GM12891 (cell line): ENCODE data around the gene KIF13A.

Source experiments
- PAX5 ChIP-seq: IDR thresholded peaks from 2 replicates; pipeline ENCODE4 v1.6.1; 2011; ENCODE audit warnings: low read length, moderate library complexity, mild to moderate bottlenecking; ENCODE audit not compliant: insufficient read depth, severe bottlenecking
- POLR2A ChIP-seq: IDR thresholded peaks from 2 replicates; pipeline ENCODE4 v1.6.1; 2011; ENCODE audit warnings: low read depth, low read length, control low read depth
- POLR2AphosphoS5 ChIP-seq: IDR thresholded peaks from 2 replicates; pipeline ENCODE4 v1.6.1; 2011; ENCODE audit warnings: low read depth, low read length, control low read depth
- POU2F2 ChIP-seq: IDR thresholded peaks from 2 replicates; pipeline ENCODE4 v1.6.1; 2011; ENCODE audit warnings: low read depth, mild to moderate bottlenecking, control low read depth, low read length, moderate library complexity
- SPI1 ChIP-seq: IDR thresholded peaks from 2 replicates; pipeline ENCODE4 v1.6.1; 2011; ENCODE audit warnings: low read depth, low read length, control low read depth
- TAF1 ChIP-seq: IDR thresholded peaks from 2 replicates; pipeline ENCODE4 v1.6.1; 2011; ENCODE audit warnings: low read depth, low read length, control low read depth

GRCh38 chr6:17710331-17710730 is 277.1 kb downstream of the KIF13A start:
- no peak for TF ChIP-seq POLR2A
- TF ChIP-seq POLR2AphosphoS5 = no peak
- no peak for TF ChIP-seq TAF1
- TF ChIP-seq POU2F2 = no peak
- no peak for TF ChIP-seq SPI1
- TF ChIP-seq PAX5 = no peak
